DOHH2 (cell line): ENCODE data around the gene KRTDAP.

ENCODE experiments used
- CTCF ChIP-seq: fragments of 200-600 bp; sonication (generic); IDR thresholded peaks from one replicate; pipeline ENCODE4 v1.5.1; 2014; ENCODE audit warnings: antibody characterized with exemption, mild to moderate bottlenecking, low read depth, low read length; ENCODE audit not compliant: poor library complexity, severe bottlenecking
- EZH2phosphoT487 ChIP-seq: fragments of 200-600 bp; sonication (generic); IDR thresholded peaks from 2 replicates; pipeline ENCODE4 v1.6.1; 2017; ENCODE audit warnings: borderline replicate concordance, mild to moderate bottlenecking, antibody characterized with exemption, low read length, moderate library complexity, mixed read lengths

DNA sequence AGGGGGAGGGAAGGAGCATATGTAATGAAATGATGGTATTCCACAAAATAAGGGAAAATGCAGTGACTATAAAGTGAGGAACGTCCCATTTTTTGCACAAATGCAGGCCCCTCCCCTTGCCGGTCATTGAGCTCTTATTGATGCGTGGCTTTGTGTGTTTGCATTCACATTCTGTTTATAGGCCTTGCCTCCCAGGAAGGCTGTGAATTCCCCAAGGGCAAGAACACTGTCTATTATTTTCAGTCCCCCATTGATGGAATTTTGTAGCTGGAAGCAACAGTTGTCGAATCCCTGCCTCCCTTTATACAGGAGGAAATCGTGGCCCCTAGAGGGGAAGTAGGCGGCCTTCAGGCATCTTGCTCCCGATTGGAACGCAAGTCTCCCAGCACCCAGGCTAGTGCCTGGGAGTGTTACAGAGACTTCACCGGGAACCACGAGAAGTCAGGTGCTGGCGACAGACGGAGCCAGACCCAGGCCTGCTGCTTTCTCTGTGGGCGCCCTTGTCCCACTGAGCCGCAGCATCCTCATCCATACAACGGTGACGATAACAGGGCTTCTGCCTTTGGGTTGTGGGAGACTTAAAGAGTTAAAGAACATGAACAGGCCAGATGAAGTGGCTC is 31.0 kb upstream of the KRTDAP start:
- TF ChIP-seq CTCF (no peak), EZH2phosphoT487 (no peak)
